GM18517 (cell line): ENCODE data around the gene OST4.

Experiments used
- ATAC-seq: cut with Tn5 transposase; IDR thresholded peaks from one replicate; pipeline ENCODE4 v1.9.1; 2021; ENCODE audit warnings: mild to moderate bottlenecking, moderate library complexity; ENCODE audit not compliant: unreplicated experiment

OST4 gene

GRCh38 chr2:27027211-27027651 is 44.2 kb downstream of the OST4 start:
- no peak for ATAC-seq

GRCh38 chr2:27025861-27026851 is 45.3 kb downstream of the OST4 start:
- no peak for ATAC-seq

- no peak for ATAC-seq
Observed at GRCh38 chr2:27025281-27025800, 46.1 kb downstream of the OST4 start.

GRCh38 chr2:27024812-27025211 is 46.6 kb downstream of the OST4 start:
- no peak for ATAC-seq

- ATAC-seq: no peak
Observed at GRCh38 chr2:27024188-27024587, 47.3 kb downstream of the OST4 start.

- no peak for ATAC-seq
Observed at GRCh38 chr2:27023740-27024139, 47.7 kb downstream of the OST4 start.

- ATAC-seq: no peak
Observed at GRCh38 chr2:27021253-27022049, 50.0 kb downstream of the OST4 start.
